Left hindlimb (tissue), 1 donor: ENCODE results near the gene SUMF2.
"Not testable (repeated sequence)": the region's sequence is repeated elsewhere in the genome, so short reads cannot be mapped to it uniquely, and the experiment has no call there.

Source experiments
- DNase-seq: peaks from one replicate; pipeline ENCODE4 v3.0.0-alpha.2; 2018

SUMF2 gene

GRCh38 chr7:56110611-56111010, 46.5 kb downstream of the SUMF2 start:
- DNase-seq: no peak

- DNase-seq: not testable (repeated sequence)
Measured at GRCh38 chr7:56112244-56112643, 48.2 kb downstream of the SUMF2 start.

- no peak for DNase-seq
Measured at GRCh38 chr7:56115852-56116538, 51.9 kb downstream of the SUMF2 start, which contains the start of gene NUPR2. Gene NUPR2 (minus strand): TSS chr7:56116417. CDS start chr7:56116314, 103 bp downstream.

GRCh38 chr7:56121440-56121839, 57.4 kb downstream of the SUMF2 start:
- no peak for DNase-seq

- DNase-seq: no peak
Measured at GRCh38 chr7:56124981-56125380, 60.9 kb downstream of the SUMF2 start.

GRCh38 chr7:56125831-56126230, 61.7 kb downstream of the SUMF2 start:
- no peak for DNase-seq

- DNase-seq: no peak
Measured at GRCh38 chr7:56127241-56127975, 63.3 kb downstream of the SUMF2 start.
